Measurements from ENCODE around the gene ACSF3. TPM values are rescaled to one million over a fixed set of nuclear protein-coding genes. Genes with fewer than 3 reads are reported as not detected.

The ACSF3 gene
- total RNA-seq, 6 donors from 2014 or later, result 30.2 to 97.4 (median 35.3) TPM

- H3K27ac ChIP-seq, result no peak overlapping the region
- no peak for ATAC-seq (ENCODE audit: low FRiP score in 2 of 2)
- no peaks in the 10 kb centered on the region for H3K27me3 ChIP-seq
- H3K9me3 ChIP-seq, result no peaks in the 10 kb centered on the region
- H3K4me3 ChIP-seq, result no peak overlapping the region
- WGBS, 2 donors, result 73 to 79% methylated on average over 8 to 14 of the region's 15 CpGs
- TF ChIP-seq POLR2A (IDR thresholded peaks at IDR 0.05), result no peak
- no peak for TF ChIP-seq POLR2AphosphoS5 (IDR thresholded peaks at IDR 0.05)
- TF ChIP-seq CTCF (IDR thresholded peaks at IDR 0.05), result no peak
- TF ChIP-seq EP300 (IDR thresholded peaks at IDR 0.05), result no peak
- no peaks in the 10 kb centered on the region for H3K4me1 ChIP-seq
- DNase-seq, result peak in 1 of 2 donors; percentile 74
- H3K36me3 ChIP-seq, result no peaks in the 10 kb centered on the region
Measured at GRCh38 chr16:89055313-89055712, 38.3 kb upstream of the ACSF3 start.

DNA sequence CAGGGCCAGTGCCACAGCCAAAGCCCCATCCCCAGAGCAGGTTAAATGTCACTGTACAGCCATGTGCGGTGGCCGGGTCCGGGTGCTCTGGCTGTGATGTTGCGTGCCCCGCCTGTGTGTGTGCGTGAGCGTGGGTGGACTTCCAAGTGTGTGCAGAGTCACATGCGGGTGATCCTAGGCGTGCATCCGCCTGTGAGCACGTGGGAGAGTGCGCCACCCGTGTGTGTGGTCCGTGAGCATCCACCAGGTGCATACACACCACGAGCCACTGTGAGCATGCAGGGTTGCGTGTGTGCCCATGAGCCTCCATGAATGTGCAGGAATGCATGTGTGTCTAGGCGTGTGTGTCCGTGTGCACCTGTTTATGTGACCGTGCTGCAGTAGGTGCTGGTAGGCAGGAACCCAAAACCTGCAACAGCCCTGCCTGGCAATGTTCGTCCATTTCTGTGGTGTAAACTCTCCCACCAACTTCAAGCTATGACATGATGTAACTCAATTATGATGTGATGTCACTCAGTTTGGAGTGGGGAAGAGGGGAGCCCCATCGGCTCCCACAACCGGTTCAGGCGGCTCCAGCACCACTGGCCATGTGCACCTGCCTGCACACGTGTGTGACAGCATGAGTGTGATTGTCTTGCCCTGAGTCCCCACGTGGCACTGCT, 37.6 kb upstream of the ACSF3 start:
- ATAC-seq (ENCODE audit: low FRiP score in 2 of 2) (no peak), DNase-seq (peak in 1 of 2 donors; percentile 76)
- H3K27ac ChIP-seq, result no peak overlapping the region
- H3K4me1 ChIP-seq, result no peaks in the 10 kb centered on the region
- H3K27me3 ChIP-seq, result no peaks in the 10 kb centered on the region
- H3K36me3 ChIP-seq, result no peaks in the 10 kb centered on the region
- no peaks in the 10 kb centered on the region for H3K9me3 ChIP-seq
- H3K4me3 ChIP-seq, result no peak overlapping the region
- no peak for TF ChIP-seq CTCF (IDR thresholded peaks at IDR 0.05)
- WGBS, 2 donors, result 74 to 86% methylated on average over 9 to 24 of the region's 25 CpGs

- no peak overlapping the region for H3K4me3 ChIP-seq
- no peaks in the 10 kb centered on the region for H3K9me3 ChIP-seq
- ATAC-seq (ENCODE audit: low FRiP score in 2 of 2), result no peak
- no peak overlapping the region for H3K27ac ChIP-seq
- H3K27me3 ChIP-seq, result no peaks in the 10 kb centered on the region
- no peak for TF ChIP-seq CTCF (IDR thresholded peaks at IDR 0.05)
- TF ChIP-seq POLR2A (IDR thresholded peaks at IDR 0.05), result no peak
- TF ChIP-seq EP300 (IDR thresholded peaks at IDR 0.05), result no peak
- no peak for TF ChIP-seq POLR2AphosphoS5 (IDR thresholded peaks at IDR 0.05)
- no peaks in the 10 kb centered on the region for H3K4me1 ChIP-seq
- 80 to 89% methylated on average over 8 of the region's 11 CpGs for WGBS, 2 donors
- peak in 1 of 2 donors; percentile 55 for DNase-seq
- no peaks in the 10 kb centered on the region for H3K36me3 ChIP-seq
Measured at GRCh38 chr16:89056592-89056991, 37.1 kb upstream of the ACSF3 start.

DNA sequence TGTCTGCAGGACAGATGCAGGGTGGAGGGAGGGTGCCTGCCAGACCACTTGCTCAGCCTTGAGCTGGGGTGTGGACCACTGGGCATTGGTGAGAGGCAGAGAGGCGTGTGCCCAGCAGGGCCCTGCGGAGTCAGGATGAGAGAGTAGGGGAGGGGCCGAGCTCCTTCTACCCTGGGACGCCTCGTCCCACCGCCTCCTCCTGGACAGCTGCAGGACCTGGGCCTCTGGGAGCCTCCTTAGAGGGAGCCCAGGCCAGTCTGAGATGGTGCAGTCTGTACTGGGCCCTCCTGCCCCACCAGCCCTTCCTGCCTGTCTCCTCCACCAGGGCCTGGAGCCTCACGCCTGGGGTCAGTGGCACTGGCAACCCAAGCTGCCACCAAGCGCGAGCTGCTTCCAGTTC, 35.9 kb upstream of the ACSF3 start:
- no peak for ATAC-seq (ENCODE audit: low FRiP score in 2 of 2)
- no peak overlapping the region for H3K27ac ChIP-seq
- no peaks in the 10 kb centered on the region for H3K4me1 ChIP-seq
- DNase-seq, result peak in 1 of 2 donors; percentile 61
- no peaks in the 10 kb centered on the region for H3K27me3 ChIP-seq
- WGBS, 2 donors, result 73% methylated on average over 4 of the region's 9 CpGs; no CpG with 5 or more reads in 1 of the 2 donors
- H3K9me3 ChIP-seq, result no peaks in the 10 kb centered on the region
- no peak overlapping the region for H3K4me3 ChIP-seq
- TF ChIP-seq EP300 (IDR thresholded peaks at IDR 0.05) (no peak), CTCF (IDR thresholded peaks at IDR 0.05) (no peak), POLR2A (IDR thresholded peaks at IDR 0.05) (no peak), POLR2AphosphoS5 (IDR thresholded peaks at IDR 0.05) (no peak)
- no peaks in the 10 kb centered on the region for H3K36me3 ChIP-seq

DNA sequence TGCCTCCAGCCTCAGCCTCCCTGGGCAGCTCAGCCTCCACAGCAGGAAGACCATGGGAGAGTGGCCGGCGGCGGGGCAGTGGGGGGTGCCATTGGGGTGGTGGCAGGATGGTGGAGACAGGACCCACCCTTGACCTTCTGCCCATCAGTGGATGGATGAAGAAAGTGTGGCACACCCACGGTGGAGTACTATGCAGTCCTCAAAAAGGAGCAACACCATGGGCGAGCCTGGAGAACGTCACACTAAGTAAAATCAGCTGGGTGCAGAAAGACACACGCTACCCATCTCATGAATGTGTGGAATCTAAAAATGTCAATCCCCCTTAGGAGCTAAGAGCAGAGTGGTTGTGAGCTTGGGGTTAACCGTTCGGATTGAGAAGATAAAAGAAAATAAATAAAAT, 34.8 kb upstream of the ACSF3 start:
- 94 to 95% methylated on average over 9 of the region's 9 CpGs for WGBS, 2 donors
- no peak for TF ChIP-seq CTCF (IDR thresholded peaks at IDR 0.05)
- TF ChIP-seq EP300 (IDR thresholded peaks at IDR 0.05), result no peak
- no peak for TF ChIP-seq POLR2A (IDR thresholded peaks at IDR 0.05)
- no peak for TF ChIP-seq POLR2AphosphoS5 (IDR thresholded peaks at IDR 0.05)
- ATAC-seq (ENCODE audit: low FRiP score in 2 of 2) (no peak), DNase-seq (no peak)
- Histone ChIP-seq H3K4me1 (no peaks in the 10 kb centered on the region), H3K36me3 (no peaks in the 10 kb centered on the region), H3K4me3 (no peak overlapping the region), H3K27ac (no peak overlapping the region), H3K9me3 (no peaks in the 10 kb centered on the region), H3K27me3 (no peaks in the 10 kb centered on the region)

All from upper lobe of left lung (tissue), 6 donors.